GM21526 (cell line): ENCODE measurements around the gene DESI2.
"Not testable (repeated sequence)": the region's sequence is repeated elsewhere in the genome, so short reads cannot be mapped to it uniquely, and the experiment has no call there.

ENCODE experiments used
- ATAC-seq: cut with Tn5 transposase; IDR thresholded peaks from one replicate; pipeline ENCODE4 v1.9.1; 2021; ENCODE audit warnings: moderate library complexity; ENCODE audit not compliant: unreplicated experiment, low FRiP score

Gene DESI2

GRCh38 chr1:244702620-244703019, 49.7 kb downstream of the DESI2 start:
- no peak for ATAC-seq

DNA sequence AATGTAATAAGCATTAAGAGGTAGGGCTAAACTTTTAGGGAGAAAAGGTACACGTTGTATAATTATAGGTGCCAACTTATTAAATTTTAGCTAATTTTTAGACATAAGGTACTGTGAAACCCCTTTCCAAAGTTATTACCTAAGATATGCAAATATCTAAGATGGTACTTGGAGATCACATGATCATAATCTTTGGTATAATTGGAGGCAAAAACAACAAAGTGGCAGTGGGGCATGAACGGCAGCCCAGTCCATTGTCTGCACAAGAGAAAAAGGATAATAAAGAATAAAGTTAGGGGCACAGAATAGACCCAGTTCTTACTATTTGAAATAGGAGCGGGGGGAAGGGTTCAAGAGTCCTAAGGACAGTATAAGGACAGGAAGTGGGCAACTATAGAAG, 51.2 kb downstream of the DESI2 start:
- no peak for ATAC-seq

DNA sequence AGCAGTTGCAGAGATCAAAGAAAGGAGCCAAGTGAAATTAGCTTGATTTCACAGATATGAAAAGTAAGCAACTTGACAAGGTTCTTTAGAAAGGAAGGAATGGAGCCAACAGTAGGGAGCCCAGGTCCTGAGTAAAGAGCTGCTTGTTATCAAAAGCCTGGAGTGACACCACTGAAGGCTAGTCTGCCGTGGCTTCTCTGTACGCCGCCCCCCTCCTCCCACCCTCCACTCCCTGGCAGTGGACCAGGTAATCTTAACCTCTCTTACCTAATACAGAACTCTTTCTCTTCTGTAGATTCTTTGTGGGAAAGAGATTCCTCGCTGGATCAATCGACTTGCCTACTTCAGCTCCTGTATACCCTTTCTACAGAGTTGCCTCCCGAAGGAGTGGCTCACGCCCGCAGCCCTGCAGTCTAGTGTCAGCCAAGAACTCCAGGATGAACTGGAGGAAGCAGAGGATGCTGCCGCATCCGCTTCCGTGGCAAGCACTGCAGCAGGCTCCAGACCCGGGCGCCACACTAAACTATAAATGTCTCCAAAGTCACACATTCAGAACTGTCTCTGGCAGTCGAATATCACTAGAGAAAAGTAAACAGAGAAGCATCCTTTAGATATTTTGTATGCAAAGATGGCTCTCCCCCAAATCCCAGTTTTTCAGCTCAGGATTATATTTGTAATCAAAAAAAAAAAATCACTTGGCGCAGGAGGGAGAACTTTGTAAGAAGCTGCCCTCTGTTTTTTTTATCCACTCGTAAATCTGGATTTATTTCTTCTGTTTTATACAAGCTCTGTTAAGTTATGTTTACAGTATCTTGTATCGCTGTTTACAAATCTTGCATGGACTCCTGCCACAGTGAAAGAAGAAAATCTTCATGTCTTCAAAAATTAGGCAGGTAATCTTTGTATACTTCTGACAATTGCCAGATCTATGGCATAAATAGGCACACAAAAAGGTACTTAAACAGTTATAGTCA, 52.6 kb downstream of the DESI2 start:
- no peak for ATAC-seq

DNA sequence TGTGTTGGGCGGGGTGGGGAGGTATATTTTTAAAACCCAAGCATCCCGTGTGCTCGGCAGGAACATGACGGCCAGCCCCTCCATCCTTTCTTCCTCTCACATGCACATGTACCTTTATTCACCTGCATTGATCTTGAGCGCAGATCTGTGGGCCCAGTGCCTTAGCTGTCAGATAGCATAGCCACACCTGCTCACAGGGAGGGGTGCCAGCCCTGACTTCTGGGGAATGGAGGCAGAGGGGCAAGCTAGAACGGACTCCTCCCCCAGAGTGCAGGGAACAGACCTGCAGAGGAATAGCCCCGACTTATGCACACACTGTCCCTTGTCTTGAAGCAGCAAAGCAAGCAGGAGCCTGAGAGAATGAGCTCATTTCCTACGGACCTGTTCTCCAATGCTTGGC, 56.1 kb downstream of the DESI2 start:
- no peak for ATAC-seq

GRCh38 chr1:244709476-244710368, 56.8 kb downstream of the DESI2 start:
- no peak for ATAC-seq

- ATAC-seq = no peak
Observed at GRCh38 chr1:244710474-244711062, 57.6 kb downstream of the DESI2 start.

DNA sequence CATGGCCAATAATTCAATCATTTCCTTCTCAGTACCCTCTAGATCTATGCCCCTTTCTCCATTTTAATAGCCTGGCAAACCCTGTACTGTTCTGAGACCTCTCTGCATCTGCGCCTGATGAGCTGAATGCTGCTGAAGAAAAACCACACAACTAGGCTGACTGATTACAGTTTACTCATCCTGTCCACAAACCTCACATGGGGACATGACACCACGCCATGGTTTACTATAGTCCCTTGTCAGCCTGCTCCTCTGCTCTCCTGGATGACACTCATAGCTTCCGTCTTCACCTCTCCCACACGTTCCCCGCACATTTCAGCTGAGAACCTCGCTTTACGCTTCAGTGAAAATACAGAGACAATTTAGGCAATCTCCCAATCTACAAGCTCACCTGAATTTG, 59.7 kb downstream of the DESI2 start:
- no peak for ATAC-seq

- no peak for ATAC-seq
Observed at GRCh38 chr1:244713332-244713731, 60.4 kb downstream of the DESI2 start.

- no peak for ATAC-seq
Observed at GRCh38 chr1:244727871-244728474, 75.0 kb downstream of the DESI2 start.

DNA sequence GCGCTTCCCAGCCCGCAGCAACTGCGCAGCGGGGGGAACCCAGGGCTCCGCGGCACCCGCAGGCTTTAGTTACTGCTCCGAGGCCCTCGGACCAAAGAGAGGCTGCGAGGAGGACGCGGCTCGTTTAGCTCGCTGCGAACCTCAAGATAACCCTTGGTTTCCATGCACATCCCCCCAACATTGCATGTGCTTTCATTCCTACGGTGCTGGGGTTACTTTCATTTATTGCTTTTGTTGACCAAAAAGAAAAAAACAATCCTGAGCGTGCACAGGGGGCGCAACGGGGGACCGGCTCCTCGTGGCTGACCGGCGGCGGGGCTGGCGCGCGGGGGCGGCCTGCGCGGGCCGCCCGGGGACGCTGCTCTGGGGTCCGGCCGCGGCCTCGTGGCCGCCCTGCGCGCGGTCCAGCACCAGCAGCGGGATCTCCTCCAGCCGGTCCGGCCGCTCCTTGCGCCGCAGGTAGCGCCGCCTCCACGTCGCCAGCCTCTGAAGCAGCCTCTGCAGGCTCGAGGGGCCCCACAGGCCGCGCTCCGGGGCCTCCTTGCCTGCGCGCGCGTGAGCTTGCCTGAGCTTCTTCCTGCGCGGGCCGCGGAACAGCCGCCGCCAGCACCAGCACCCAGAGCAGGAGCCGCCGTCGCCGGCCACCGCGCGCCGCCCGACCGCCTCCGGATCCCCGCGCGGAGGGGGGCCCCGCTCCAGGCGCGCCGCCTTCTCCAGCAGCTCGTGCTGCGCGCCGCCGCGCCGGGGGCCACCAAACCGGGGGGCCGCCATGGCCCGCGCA, 77.4 kb downstream of the DESI2 start:
- ATAC-seq = peak; percentile 41

- no peak for ATAC-seq
Observed at GRCh38 chr1:244730934-244731434, 78.1 kb downstream of the DESI2 start.

GRCh38 chr1:244731651-244732050, 78.7 kb downstream of the DESI2 start:
- no peak for ATAC-seq

GRCh38 chr1:244732851-244733450, 80.0 kb downstream of the DESI2 start:
- no peak for ATAC-seq

- ATAC-seq = no peak
Observed at GRCh38 chr1:244735404-244735803, 82.5 kb downstream of the DESI2 start.

GRCh38 chr1:244735876-244736561, 83.1 kb downstream of the DESI2 start:
- ATAC-seq = no peak

DNA sequence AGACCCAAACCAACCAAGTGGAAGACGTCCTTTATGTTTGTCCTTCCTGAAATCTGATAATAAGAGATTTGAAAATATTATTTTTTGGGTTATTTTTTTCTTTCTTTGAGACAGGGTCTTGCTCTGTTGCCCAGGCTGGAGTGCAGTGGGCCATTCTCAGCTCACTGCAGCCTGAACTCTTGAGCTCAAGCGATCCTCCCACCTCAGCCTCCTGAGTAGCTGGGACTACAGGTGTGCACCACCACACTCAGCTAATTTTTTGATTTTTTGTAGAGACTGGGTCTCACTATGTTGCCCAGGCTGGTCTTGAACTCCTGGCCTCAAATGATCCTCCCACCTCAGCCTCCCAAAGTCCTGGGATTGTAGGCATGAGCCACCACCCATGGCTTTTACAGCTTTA, 86.2 kb downstream of the DESI2 start:
- ATAC-seq = not testable (repeated sequence)

GRCh38 chr1:244740027-244740617, 87.2 kb downstream of the DESI2 start:
- ATAC-seq = not testable (repeated sequence)

DNA sequence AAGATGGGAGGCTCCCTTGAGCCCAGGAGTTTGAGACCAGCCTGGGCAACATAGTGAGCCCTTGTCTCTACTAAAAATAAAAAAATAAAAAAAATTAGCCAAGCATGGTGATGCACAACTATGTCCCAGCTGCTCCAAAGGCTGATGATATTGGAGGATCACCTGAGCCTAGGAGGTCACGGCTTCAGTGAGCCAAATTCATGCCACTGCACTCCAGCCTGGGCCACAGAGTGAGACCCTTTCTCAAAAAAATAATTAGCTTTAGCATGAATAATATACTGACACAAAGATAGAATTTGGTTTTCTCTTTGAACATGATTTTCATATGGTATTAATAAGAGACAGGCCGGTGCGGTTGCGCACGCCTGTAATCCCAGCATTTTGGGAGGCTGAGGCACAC, 88.8 kb downstream of the DESI2 start:
- no peak for ATAC-seq
